Transverse colon (tissue), 4 donors: ENCODE measurements around the gene FAM20C.

Experiments
- POLR2A ChIP-seq: fragments of 450-650 bp; IDR thresholded peaks from one replicate; pipeline ENCODE4 v1.6.1; 2016; ENCODE audit warnings: antibody characterized with exemption, mild to moderate bottlenecking, moderate library complexity
- POLR2AphosphoS5 ChIP-seq, 3 donors: sonication (generic); formaldehyde crosslinking; IDR thresholded peaks; one replicate each; pipeline ENCODE4 v1.6.1; 2016; ENCODE audit warnings: antibody characterized with exemption in 3 of 3
- TF ChIP-seq, protein P1 (sequence below), 5 experiments: fragments of 200-600 bp in 3 of 5; fragments of 450-650 bp in 2 of 5; sonication (generic) in 3 of 5; IDR thresholded peaks; 1 replicate in 2 of 5; 2 replicates in 3 of 5; pipeline ENCODE4 v1.5.1; 2016 to 2017; ENCODE audit warnings: antibody characterized with exemption in 5 of 5, inconsistent platforms in 3 of 5, mild to moderate bottlenecking in 2 of 5, moderate library complexity in 1 of 5

DNA sequence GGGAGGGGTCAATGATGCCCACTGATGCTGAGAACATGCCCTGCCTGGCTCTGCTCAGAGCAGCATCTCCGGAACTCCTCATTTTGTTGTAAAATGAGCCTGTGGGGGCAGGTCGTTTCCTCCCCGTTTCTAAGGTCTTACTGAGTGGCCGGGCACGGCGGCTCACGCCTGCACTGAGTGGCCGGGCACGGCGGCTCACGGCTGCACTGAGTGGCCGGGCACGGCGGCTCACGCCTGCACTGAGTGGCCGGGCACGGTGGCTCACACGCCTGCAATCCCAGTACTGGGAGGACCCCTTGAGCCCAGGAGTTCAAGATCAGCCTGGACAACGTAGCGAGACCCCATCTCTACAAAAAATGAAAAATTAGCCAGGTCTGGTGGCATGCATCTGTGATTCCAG, 58.6 kb downstream of the FAM20C start:
- TF ChIP-seq POLR2A: no peak
- no peak for TF ChIP-seq POLR2AphosphoS5 (IDR thresholded peaks at IDR 0.05)
- TF ChIP-seq, protein P1, sequence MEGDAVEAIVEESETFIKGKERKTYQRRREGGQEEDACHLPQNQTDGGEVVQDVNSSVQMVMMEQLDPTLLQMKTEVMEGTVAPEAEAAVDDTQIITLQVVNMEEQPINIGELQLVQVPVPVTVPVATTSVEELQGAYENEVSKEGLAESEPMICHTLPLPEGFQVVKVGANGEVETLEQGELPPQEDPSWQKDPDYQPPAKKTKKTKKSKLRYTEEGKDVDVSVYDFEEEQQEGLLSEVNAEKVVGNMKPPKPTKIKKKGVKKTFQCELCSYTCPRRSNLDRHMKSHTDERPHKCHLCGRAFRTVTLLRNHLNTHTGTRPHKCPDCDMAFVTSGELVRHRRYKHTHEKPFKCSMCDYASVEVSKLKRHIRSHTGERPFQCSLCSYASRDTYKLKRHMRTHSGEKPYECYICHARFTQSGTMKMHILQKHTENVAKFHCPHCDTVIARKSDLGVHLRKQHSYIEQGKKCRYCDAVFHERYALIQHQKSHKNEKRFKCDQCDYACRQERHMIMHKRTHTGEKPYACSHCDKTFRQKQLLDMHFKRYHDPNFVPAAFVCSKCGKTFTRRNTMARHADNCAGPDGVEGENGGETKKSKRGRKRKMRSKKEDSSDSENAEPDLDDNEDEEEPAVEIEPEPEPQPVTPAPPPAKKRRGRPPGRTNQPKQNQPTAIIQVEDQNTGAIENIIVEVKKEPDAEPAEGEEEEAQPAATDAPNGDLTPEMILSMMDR (IDR thresholded peaks at IDR 0.05): no peak
